ELF-1 (cell line): ENCODE results near the gene CHRNE.
"Not testable (repeated sequence)": the region's sequence is repeated elsewhere in the genome, so short reads cannot be mapped to it uniquely, and the experiment has no call there.

Experiments used
- DNase-seq: peaks from one replicate; pipeline ENCODE4 v3.0.0-alpha.2; 2016; ENCODE audit warnings: low read depth, low spot score

Gene CHRNE

DNA sequence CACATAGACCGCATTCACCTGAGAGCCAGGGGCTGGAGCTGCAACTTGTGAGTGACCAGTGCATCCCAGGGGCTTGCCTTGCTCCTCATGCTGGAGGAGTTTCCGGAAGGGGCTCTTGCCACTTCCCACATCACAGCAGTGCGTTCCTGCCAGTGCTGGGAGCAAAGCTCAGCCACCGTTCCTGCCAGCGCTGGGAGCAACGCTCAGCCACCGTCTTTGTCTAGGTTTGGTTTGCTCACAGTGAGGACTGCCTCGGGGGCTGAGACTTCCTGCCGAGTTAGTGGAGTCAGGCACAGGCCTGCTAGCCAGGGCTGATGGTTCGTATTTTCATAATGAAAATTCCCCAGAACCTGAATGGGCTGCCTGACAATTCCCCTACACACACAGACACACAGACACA, 5.4 kb upstream of the CHRNE start:
- DNase-seq, result peak; percentile 94

- not testable (repeated sequence) for DNase-seq
Observed at GRCh38 chr17:4906642-4907041, 3.7 kb upstream of the CHRNE start.

GRCh38 chr17:4902540-4902939, 358 bp downstream of the CHRNE start:
- DNase-seq, result no peak

DNA sequence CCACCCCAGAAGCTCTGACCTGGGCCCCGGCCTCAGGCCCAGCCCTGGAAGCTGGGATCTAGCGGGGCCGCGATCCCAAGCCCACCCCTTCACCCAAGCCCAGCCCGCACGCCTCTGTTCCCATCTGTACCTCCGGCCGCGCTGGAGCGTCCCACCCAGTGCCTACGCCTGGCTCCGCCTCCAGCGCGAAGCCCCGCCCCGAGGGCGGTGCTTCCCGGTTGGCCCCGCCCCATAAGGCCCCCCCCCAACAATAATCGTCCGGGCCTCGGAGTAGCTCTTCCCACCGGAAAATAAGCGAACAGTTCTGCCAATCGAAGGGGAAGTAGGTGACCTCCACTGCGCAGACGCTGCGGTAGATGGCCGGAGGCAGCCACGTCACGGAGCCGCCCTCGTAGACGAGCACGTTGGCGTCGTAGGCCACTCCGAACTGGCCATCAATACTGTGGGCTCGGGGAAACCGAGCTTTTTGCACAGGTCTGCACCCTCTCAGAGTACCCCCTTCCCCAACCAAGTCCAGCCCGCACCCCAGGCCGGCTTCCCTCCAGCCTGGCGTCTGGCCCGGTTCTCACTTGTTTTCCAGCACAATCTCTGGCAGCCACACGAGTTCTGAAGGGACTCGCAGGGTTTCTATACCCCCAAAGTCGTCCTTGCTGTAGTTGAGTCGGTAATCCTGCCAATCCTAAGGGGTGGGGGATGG, 1.1 kb downstream of the CHRNE start:
- DNase-seq, result peak; percentile 68

- no peak for DNase-seq
Observed at GRCh38 chr17:4901108-4901647, 1.7 kb downstream of the CHRNE start.

- peak; percentile 87 for DNase-seq
Observed at GRCh38 chr17:4900231-4901107, 2.4 kb downstream of the CHRNE start.

DNA sequence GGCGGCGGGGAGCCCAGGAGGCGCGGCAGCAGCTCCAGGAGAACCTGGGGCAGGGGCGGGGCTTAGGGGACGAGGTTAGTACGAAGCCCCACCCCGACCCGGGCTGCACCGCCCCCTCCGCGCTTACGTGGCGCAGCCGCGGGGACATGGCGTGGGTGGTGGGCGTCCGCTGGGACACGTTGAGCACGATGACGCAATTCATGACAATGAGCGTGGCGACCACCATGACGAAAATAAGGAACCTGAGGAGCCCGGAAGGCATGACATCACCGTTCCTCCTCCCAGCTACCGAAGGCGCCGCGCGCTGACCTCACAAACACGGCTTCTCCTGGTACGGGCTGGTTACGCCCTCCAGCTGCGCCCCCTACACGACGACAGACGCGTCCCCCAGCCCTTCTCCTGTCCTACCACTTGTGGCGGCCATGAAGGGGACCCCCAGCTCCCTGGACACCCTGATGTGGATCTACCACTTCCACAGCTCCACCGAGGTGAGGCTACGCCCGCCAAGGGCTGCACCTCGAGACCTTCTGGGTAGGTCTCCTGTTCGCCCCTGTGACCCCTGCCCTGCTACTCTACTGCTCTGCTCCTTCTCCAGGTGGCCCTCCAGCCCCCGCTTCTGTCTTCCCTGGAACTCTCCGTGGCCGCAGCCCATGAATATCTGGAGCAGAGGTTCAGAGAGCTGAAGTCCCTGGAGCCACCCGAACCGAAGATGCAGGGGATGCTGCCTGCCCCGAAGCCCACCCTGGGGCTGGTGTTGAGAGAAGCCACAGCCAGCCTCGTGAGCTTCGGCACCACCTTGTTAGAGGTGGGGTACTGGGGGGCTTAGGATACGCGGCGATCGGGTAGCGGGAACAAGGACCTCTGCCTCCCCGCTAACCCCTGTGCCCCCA, 3.3 kb downstream of the CHRNE start, which contains the start of gene C17orf107:
Gene C17orf107 (plus strand): TSS at position 196 of the 890 bp plus-strand sequence. CDS start 227 bp downstream, at position 423.
- peak; percentile 91 for DNase-seq

- DNase-seq, result no peak
Observed at GRCh38 chr17:4898927-4899326, 4.0 kb downstream of the CHRNE start.

DNA sequence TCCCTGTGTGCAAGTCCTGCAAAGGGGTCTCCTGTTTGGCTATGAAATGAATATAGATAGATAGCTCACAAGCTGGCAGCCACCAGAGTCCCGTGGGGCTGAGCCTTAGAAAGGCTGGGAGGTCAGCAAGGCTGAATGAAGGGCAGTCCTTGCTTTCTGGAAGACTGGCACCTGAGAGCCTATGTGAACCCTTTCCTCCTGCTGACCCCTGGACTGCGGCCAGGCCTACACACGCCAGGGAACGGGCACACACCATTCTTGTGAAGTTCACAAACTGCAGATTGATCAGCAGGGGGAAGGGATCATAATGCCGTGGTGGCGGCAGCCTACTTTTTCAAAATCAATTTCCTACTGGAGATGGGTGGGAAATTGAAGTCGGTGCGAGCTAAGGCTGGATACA, 4.5 kb downstream of the CHRNE start:
- DNase-seq, result no peak

GRCh38 chr17:4897785-4898184, 5.1 kb downstream of the CHRNE start:
- no peak for DNase-seq

DNA sequence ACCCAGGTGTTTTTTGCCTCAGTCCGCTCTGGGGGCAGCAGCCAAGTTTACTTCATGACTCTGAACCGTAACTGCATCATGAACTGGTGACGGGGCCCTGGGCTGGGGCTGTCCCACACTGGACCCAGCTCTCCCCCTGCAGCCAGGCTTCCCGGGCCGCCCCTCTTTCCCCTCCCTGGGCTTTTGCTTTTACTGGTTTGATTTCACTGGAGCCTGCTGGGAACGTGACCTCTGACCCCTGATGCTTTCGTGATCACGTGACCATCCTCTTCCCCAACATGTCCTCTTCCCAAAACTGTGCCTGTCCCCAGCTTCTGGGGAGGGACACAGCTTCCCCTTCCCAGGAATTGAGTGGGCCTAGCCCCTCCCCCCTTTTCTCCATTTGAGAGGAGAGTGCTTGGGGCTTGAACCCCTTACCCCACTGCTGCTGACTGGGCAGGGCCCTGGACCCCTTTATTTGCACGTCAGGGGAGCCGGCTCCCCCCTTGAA, 5.7 kb downstream of the CHRNE start:
- no peak for DNase-seq

- no peak for DNase-seq
Observed at GRCh38 chr17:4896332-4897197, 6.3 kb downstream of the CHRNE start.

DNA sequence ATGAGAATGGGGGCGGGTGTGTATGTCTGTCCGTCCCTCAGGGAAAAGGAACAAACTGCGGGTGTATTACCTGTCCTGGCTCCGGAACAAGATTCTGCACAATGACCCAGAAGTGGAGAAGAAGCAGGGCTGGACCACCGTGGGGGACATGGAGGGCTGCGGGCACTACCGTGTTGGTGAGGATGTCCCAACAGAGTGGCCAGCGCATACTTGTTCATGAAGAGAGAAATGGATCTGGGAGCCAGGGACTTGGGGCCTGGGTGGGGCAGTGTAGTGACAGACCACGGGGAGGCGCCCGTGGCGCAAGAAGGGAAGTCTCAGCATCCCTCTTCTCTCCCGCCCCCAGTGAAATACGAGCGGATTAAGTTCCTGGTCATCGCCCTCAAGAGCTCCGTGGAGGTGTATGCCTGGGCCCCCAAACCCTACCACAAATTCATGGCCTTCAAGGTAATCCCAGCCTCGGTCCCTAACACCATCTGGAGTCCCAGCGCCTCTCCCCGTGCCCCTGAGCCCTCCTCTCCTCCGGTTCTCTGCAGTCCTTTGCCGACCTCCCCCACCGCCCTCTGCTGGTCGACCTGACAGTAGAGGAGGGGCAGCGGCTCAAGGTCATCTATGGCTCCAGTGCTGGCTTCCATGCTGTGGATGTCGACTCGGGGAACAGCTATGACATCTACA, 7.1 kb downstream of the CHRNE start:
- DNase-seq, result peak; percentile 79

- no peak for DNase-seq
Observed at GRCh38 chr17:4895121-4895520, 7.8 kb downstream of the CHRNE start.

GRCh38 chr17:4893721-4894560, 9.0 kb downstream of the CHRNE start:
- DNase-seq, result no peak

GRCh38 chr17:4893272-4893671, 9.6 kb downstream of the CHRNE start:
- DNase-seq, result no peak

DNA sequence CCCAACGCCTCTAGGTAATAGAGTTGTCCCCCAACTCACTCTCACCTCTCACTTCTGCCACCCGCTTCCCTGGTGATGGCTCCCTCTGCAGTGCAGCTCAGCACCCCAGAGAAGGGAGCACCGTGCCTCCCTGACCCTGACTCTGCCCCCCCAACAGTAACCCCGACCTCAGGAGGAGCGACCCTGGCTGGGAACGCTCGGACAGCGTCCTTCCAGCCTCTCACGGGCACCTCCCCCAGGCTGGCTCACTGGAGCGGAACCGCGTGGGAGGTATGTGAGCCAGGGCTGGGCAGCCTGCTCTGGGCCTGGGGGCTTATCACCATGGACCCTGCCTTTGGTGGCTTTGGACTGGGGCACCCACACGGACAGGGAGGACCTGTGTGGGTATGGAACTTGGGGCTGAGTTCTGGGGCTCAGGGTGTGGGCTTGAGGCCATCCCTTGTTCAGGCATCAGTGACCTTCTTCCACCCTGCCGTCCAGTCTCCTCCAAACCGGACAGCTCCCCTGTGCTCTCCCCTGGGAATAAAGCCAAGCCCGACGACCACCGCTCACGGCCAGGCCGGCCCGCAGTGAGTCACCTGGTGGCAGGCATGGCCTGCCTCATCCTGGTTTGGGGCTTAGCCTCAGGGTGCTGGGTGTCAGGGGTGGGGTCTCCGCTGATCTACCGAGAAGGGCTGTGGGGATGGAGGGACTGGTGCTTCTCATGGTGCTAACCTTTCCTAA, 10.2 kb downstream of the CHRNE start:
- DNase-seq, result no peak
